ENCODE results near the gene ATP8B1.
"Not testable (repeated sequence)": the region's sequence is repeated elsewhere in the genome, so short reads cannot be mapped to it uniquely, and the experiment has no call there.

ATP8B1 gene

GRCh38 chr18:57771193-57771592 lies 31.9 kb downstream of the ATP8B1 start:
- in situ Hi-C loops (cut with MboI; ENCODE audit: low sequenced_read_pairs) = no loop called here

DNA sequence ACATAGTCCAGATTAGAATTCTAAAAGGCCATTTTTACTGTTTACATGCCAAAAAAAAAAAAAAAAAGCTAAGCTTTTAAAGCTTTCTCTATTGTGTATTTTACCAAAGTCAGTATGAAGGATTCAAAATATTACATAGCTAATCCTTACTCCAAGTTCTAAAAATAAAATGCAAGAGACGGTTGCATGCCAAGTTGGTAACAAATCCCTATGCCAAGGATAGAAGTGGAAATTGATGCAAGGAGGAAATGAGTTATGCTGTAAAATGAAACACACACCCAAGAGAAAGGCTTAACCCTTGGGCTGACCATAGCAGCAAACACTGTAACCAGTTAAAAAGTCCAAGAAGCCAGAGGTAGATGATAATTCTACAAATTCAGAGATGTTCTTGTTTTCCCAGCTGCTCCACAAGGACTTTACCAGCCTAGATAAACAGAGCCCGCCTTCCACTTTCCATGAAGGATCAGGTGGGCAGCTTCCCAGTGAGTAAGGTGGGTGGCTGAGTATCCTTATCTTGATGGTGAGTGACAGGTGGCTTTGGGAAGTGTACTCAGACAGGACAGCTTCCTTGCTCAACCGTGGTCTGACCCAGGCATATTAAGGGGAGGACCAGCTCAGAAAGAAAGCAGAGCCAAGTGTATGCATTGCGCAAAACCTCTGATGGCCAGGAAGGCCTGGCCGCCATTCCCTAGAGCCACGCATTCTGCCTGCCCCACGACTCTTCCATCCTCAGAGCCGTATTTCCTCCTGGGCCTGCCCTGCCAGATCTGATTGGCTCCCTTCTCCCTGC lies 34.4 kb downstream of the ATP8B1 start:
- in situ Hi-C loops (cut with MboI; ENCODE audit: low sequenced_read_pairs) = no loop called here

- in situ Hi-C loops (cut with MboI; ENCODE audit: low sequenced_read_pairs) = no loop called here
Observed at GRCh38 chr18:57767259-57768050, 35.7 kb downstream of the ATP8B1 start.

DNA sequence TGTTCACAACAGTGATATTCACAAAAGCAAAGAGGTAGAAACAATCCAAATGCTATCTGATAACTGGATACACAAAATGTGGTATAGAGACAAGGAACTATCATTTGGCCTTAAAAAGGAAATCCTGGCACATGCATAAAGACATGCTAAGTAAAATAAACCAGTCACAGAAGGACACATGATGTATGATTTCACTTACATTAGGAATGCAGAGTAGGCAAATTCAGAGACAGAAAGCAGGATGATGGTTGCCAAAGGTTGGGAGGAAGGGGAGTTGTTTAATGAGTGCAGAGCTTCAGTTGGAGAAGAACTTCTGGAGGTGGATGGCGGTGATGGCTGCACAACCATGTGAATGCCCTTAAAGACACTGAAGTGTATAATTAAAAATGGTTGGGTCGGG lies 38.1 kb downstream of the ATP8B1 start:
- in situ Hi-C loops (cut with MboI; ENCODE audit: low sequenced_read_pairs) = no loop called here

DNA sequence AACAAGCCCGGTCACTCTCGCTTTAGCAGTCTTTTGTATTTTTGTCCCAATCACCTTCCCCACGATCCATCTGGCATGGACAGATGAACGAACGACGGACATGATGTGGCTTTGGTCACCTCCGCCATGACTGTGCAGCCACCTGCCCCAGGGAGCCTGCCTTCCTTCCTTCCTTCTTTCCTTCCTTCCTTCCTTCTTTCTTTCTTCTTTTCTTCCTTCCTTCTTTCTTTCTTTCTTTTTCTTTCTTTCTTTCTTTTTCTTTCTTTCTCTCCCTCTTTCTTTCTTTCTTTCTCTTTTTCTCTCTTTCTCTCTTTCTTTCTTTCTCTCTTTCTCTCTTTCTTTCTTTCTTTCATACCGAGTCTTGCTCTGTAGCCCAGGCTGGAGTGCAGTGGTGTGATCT lies 39.0 kb downstream of the ATP8B1 start:
- in situ Hi-C loops (cut with MboI; ENCODE audit: low sequenced_read_pairs) = no loop called here

DNA sequence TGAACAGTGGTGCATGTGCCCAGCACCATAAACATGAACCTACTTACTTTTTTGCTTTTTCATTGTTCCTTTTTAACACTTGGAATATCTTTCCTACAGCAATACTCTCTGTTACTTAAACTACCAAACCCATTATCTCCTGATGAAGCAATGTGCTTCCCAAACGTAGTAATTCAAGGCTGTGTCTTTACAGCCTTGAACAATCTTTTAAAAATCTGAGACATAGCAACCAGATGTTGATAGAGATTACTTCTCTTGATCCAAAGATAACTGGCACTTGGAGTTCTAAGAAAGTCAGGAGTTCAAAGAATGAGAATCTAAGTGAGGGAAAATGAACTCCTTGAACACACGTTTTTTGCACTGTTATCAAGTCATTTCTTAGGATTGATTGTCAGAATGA lies 40.4 kb downstream of the ATP8B1 start:
- in situ Hi-C loops (cut with MboI; ENCODE audit: low sequenced_read_pairs) = no loop called here

DNA sequence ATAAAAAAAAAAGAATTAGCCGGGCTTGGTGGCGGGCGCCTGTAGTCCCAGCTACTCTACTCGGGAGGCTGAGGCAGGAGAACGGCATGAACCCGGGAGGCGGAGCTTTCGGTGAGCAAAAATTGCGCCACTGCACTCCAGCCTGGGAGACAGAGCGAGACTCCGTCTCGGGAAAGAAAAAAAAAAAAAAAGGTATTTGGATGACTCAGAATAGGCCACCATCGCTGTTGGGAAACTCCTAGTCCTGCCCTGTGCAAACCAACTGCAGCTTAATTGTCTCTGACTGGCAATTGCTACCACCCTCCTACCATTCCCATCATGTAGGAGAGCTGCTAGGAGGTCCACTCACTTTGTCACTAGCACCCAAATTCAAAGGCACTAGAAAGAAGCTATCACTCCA lies 43.5 kb downstream of the ATP8B1 start:
- in situ Hi-C loops (cut with MboI; ENCODE audit: low sequenced_read_pairs) = no loop called here

DNA sequence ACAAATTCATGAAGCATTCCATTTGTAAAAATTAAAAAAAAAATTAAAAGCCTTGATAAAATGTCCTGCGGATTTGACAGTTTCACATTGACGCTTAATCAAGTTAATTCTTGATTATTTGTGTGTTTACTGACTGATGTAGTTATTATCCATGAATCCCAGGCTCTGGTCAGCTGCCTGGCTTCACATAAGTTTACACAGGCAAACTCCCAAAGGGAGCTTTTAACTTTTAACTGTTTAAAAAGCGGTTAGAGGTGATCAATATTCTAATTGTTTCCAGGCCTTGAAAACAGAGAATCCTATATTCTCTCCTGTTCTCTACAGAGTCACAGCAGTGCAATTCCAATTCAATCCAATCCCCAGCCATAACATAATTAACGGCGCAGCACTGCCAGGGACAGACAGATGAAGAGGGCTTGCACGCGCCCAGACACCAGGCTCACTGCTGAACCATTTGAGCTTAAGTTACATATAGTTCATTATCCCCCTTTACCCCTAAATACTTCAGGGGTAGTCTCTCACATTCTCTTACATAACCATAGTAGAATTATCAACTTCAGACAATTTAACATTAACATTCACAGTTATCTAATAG lies 47.5 kb downstream of the ATP8B1 start:
- in situ Hi-C loops (cut with MboI; ENCODE audit: low sequenced_read_pairs) = no loop called here

- in situ Hi-C loops (cut with MboI; ENCODE audit: low sequenced_read_pairs) = no loop called here
Observed at GRCh38 chr18:57754577-57755338, 48.4 kb downstream of the ATP8B1 start.

DNA sequence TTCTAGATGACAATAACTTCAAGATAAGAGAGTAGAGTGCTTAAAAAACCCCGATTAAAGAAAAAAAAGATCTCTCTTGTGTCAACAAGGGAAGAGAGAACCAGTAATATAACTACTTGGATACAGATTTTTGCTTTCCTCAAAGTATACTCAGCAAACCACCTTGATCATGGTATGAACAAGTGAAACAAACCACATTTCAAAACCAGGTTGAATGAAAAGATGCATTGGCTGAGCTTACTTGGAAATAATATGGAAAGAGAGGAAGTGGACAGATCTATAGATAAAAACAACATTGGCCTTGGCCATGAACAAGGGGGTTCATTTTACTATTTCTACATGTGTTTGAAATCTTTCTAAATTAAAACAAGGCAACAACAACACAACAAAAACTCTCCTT lies 50.1 kb downstream of the ATP8B1 start:
- in situ Hi-C loops (cut with MboI; ENCODE audit: low sequenced_read_pairs) = no loop called here

- in situ Hi-C loops (cut with MboI; ENCODE audit: low sequenced_read_pairs) = no loop called here
Observed at GRCh38 chr18:57749604-57749970, 53.5 kb downstream of the ATP8B1 start.

- in situ Hi-C loops (cut with MboI; ENCODE audit: low sequenced_read_pairs) = no loop called here
Observed at GRCh38 chr18:57748770-57749603, 54.1 kb downstream of the ATP8B1 start.

DNA sequence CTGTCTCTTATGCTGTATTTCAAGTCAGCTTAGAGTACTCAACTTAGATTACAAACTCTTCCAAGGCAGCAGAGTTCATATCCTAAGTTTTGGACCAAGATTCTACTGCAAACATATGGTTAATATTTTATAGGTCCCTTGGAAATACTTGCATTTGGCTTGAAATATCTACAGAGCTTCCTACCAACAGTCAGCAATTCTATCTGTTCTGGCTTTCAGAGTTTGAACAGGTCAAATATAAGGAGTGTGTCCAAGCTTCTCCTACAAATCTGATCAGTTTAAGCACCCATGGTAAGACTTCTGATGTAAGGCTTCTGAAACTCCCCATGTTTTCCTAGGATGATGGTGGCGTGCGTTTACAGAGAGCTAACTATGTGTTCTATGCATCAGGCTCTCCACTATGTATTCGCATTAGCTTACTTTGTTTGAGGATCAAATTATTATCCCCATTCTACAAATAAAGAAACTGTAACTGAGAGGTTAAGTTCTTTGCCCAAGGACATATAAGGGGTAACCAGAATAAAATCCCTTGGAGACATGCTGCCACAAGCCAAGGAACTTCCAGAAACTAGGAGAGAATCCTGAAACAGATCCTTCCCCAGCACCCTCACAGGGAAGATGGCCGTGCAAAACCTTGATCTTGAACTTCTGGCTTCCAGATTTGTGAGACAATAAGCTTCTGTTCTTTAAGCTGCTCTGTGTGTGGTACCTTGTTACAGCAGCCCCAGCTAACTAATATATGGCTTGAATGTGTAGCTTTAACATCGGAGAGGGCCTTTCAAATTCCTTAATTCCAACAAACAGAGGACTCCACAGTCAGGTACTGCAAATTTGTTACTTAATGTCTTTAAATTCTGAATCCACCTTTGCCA lies 55.1 kb downstream of the ATP8B1 start:
- in situ Hi-C loops (cut with MboI; ENCODE audit: low sequenced_read_pairs) = no loop called here

DNA sequence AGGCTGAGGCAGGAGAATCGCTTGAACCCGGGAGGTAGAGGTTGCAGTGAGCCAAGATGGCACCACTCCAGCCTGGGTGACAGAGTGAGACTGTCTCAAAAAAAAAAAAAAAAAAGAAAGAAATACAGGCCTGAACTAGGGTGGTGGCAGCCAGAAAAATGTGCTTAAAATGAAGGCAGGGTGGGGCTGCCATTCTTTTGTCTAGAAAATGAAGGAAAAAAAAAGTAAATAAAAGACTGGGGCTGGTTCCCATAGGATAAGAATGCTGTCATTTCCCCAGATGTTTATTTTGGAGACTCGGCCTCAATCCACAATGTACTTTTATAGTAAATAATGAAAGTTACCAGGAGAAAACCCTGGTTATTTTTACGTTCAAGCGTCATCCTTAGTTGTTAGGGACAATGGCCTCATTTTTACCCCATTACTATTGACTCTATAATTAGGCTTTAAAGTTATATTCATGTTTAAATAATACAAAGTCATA lies 58.9 kb downstream of the ATP8B1 start:
- in situ Hi-C loops (cut with MboI; ENCODE audit: low sequenced_read_pairs) = no loop called here

GRCh38 chr18:57743008-57743407 lies 60.1 kb downstream of the ATP8B1 start:
- in situ Hi-C loops (cut with MboI; ENCODE audit: low sequenced_read_pairs) = no loop called here

DNA sequence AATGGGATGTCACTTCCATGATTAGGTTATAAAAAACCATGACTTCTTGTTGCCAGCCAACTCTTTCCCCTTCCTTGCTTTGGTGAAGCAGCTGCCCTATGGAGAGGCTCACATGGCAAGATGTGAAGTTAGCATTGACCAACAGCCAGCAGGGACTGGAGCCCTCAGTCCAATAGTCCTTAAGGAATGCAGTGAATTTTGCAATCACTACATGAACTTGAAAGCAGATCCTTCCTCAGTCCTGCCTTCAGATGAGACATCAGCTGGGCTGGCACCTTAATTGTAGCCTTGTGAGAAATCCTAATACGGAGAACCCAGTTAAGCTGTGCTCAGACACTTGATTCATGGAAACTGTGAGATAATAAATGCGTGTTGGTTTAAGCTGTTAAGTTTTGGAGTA lies 61.8 kb downstream of the ATP8B1 start:
- in situ Hi-C loops (cut with MboI; ENCODE audit: low sequenced_read_pairs) = no loop called here

- in situ Hi-C loops (cut with MboI; ENCODE audit: low sequenced_read_pairs) = no loop called here
Observed at GRCh38 chr18:57738078-57738477, 65.0 kb downstream of the ATP8B1 start.

DNA sequence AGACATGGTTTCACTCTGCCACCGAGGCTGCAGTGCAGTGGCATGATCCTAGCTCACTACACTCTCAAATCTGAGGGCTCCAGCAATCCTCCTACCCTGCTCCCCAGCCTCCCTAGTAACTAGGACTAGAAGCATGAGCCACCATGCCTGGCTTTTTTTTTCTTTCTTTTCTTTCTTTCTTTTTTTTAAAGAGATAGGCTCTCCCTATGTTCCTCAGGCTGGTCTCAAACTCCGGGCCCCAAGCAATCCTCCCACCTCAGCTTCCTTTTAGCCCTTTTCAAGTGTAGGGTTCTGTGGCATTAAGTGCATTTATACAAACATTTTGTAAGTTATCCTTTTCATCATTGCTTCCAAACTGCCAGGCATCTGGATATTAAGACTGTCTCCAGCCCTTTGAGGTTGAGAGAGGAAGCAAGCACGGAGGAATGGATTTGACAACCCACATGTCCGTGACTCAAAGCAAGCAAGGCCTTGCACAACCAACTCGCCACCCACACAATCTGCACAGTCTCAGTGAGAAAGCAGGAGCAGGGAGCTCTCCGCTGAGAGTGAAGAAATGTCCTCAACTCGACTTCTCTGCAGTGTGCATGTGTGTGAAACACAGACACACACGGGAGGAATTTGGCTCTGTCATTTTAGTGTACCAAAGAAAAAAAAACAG lies 65.6 kb downstream of the ATP8B1 start:
- in situ Hi-C loops (cut with MboI; ENCODE audit: low sequenced_read_pairs) = no loop called here

DNA sequence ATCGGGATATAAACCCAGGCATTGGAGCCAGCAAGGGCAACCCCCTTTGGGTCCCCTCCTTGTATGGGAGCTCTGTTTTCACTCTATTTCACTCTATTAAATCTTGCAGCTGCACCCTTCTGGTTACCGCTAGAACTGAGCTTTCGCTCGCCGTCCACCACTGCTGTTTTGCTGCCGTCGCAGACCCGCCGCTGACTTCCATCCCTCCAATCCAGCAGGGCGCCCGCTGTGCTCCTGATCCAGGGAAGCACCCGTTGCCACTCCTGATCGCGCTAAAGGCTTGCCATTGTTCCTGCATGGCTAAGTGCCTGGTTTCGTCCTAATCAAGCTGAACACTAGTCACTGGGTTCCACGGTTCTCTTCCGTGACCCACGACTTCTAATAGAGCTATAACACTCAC lies 68.1 kb downstream of the ATP8B1 start:
- in situ Hi-C loops (cut with MboI; ENCODE audit: low sequenced_read_pairs) = not testable (repeated sequence)
